Right ventricle myocardium superior (tissue), 1 donor: ENCODE measurements around the gene EXOC4. TPM values are rescaled to one million over a fixed set of nuclear protein-coding genes. Genes with fewer than 3 reads are reported as not detected.

ENCODE experiments used
- ATAC-seq: fragments of 200-7000 bp; cut with Tn5 transposase; one replicate; pipeline ENCODE4 v1.9.1; 2020; ENCODE audit warnings: mild to moderate bottlenecking; ENCODE audit not compliant: poor library complexity
- DNase-seq: peaks from one replicate; pipeline ENCODE4 v3.0.0-alpha.2; 2020
- intact Hi-C: fragments of 100-400 bp; cut with DNase I; formaldehyde crosslinking; loops from one replicate; pipeline ENCODE4 v1.11.2; 2022
- total RNA-seq: library from RNA; stranded (reverse); fragmentation: NEBNext Ultra II Directional; extraction: Animal tissue kit (Norgen Biotek cat#: 25700); gene quantifications from one replicate; pipeline ENCODE4 v1.2.1, GENCODE V29; 2021
- donor health status: DM: no; HTN: yes; CAD: no; lungs with severe emphysema.

Gene EXOC4
- total RNA-seq, 1 donor from 2014 or later, result 32.5 TPM

DNA sequence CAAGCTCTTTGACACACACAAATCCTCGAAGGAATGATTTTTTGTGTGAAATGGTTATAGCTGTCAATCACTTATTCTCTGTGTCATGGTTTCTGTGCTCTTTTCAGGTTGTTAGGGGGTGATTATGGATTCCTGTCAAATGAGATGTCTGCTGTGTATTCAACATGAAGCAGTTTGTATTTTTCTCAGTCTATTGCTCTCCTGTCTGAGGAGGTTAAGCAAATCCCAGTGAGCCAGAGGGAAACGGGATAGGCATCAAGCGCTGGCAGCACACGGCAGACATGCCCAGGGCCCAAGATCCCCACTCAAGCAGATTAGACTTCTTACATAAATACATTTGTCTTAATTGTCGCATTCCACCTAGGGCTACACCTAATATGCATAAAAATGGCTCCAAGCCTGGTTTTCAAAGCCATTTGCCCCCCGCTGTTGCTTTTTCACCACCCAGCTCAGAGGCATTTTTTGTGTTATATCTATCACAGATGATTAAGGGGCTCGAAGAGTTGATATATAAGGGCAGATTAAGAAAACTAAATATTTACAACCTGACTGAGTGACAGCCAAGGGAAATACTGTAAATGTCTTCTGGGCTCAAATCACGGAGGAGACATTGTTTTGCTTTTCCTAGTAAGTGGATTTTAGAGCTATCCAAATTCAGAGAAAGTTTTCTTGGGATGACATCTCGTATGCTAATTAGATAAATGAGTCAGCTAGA is 681.5 kb downstream of the EXOC4 start:
- no peak for DNase-seq
- ATAC-seq, result no peak
- intact Hi-C loops, result no loop called here

DNA sequence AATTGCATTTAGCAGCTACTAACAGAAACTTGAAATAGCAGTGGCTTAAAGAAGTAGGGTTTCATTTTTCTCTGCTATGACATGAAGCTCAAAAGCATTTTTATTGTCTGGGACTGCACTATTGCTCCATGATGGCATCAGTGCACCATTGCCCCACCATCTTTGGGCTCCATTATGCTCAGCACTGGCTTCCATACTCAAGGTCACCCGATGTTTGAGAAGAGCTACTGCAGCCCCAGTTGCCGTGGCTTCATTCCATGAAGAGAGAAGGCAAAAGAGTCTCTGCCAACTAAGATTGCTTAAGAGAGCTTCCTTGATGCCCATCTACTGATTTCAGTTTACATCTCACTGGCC is 682.1 kb downstream of the EXOC4 start:
- intact Hi-C loops, result no loop called here
- DNase-seq (no peak), ATAC-seq (no peak)

DNA sequence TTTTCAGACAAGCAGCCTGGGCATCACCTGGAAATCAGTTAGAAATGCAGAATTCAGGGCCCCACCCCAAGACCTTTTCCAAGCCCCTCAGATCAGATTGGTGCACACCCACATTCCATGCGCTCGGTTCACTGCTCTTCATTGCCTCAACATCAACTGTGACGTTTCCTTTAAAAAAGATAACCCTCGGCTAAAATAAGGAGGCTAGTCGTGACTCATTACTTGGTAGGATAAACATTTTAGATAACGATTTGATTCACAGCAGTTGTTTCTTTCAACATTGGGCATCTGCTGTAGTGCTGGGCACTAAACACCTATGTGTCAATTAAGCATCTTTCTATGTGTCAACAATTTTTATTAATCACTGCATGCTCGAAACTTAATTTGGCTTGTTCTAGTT is 683.2 kb downstream of the EXOC4 start:
- DNase-seq, result no peak
- intact Hi-C loops, result no loop called here

DNA sequence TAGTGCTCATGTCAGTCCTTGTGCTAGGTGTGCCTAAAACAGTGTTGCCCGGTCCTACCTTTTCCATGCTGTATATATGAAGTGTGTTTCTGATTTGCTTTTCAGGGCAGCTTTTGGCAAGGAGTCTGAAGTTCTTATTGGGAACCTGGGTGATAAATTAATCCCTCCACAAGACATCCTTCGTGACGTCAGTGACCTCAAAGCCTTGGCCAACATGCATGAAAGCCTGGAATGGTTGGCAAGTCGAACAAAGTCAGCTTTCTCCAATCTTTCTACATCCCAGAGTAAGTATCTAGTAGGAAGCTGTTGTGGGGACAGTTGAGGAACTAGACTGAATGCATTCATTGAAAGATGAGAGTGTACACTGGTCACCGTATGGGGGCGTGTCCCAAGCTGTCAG is 684.9 kb downstream of the EXOC4 start:
- ATAC-seq (no peak), DNase-seq (no peak)
- intact Hi-C loops, result no loop called here

More for the DNA sequence above, 683.2 kb downstream of the EXOC4 start:
- ATAC-seq, result no peak

DNA sequence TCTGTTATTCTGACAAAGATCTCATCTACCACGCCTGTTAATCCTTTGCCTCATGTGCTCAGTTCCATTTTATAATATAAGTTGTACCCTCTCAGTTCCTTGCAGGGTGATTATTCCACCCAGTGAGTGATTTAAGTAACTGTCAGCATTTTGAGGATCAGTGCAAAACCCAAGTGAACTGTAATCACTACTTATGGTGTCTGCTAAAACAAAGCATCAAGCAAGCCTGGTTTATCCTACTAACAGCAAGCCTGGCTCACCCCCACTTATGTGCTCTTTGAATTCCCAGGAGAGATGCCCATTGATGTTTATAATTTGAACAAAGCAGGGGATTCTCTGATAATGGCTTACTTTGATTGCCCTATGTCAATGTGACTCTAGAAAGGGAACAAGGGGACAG is 687.5 kb downstream of the EXOC4 start:
- intact Hi-C loops, result no loop called here
- DNase-seq (no peak), ATAC-seq (no peak)

DNA sequence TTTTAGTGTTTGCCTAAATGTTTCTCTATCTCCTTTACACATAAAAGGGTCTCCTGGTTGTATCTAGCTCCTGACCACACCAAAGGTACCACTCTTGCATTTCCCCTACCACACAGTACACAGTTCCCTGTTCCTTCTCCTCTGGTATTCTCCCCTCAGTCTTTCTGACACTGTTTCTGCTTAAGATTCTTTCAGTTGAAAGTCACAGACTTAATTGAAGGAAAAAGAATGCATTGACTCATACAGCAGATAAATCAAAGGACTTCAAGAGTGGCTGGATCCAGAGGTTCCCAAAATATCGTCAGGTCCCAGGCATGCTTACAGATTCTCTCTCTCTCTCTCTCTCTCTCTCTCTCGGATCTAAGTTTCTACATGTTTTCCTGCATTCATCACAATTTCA is 688.6 kb downstream of the EXOC4 start:
- intact Hi-C loops, result no loop called here
- no peak for ATAC-seq
- no peak for DNase-seq

DNA sequence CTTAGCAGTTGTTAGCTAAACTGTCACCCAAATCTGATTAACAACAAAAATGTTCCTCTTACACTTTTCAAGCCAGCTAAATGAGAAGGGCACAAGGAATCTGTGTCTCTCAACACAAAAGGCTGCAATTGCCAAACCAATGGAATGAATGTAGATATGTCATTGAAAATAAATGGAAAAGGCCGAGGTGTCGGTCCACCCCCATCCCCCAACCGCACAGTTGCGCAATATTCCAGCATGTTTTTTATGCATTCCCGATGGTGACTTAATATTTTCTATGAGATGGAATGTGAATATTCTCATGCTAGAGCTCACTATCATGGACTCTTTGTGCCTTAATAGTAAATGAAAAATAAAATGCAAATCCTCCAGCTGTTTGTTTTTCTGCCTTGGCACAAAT is 692.6 kb downstream of the EXOC4 start:
- ATAC-seq, result no peak
- intact Hi-C loops, result no loop called here
- no peak for DNase-seq

DNA sequence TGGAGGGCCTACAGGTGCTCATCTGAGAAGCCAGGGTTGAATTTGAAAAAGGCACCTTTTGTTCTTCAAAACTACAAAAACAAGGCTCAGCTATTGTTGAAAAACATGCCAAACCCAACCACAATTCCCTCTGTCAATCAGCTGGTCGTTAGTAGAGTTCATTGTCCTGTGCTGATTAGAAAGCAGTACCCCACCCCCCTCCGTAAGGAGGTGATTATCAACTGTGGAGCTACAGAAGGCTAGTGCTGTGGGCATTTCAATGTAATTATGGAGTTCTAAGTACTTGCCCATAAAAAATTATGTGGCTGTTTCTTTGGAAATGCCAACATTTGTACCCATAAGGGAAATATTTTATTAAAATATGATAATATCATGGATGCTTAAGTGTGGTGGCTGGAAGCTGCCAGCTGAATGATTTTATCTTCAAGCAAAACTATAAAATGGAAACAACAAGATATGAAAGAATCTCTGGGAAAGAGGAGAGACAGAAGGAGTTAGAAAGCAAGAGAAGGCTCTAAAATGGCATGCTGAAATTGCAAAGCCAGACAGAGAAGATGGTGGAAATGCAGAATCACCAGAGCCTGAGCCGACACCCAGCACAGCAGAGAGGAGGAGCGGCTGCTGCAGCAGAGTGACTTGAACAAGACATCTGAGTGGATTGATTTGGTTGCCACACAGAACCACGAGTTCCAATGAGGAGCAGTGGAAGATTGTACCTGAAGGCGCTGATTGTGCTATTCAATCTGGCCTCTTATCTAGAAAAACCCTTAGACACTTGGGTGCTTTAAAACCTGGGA is 694.8 kb downstream of the EXOC4 start:
- no peak for ATAC-seq
- intact Hi-C loops, result no loop called here
- DNase-seq, result no peak

DNA sequence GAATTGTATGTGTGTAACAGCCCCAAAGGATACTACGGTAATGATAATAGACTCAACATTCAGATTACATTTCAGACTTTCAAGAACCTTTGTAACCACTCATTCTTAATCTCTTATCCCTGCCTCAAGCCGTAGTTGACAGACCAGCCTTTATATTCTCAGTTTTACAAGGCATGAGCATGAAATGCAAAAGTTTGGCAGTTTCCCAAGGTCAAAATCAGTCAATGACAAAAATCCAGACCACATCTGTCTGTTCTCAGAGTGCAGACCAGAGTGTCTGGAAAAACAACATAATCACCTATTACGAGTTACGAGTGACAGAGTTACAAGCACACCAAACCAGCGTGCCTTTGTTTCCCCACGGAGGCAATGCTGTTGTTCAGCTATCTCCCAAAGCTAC is 695.7 kb downstream of the EXOC4 start:
- no peak for ATAC-seq
- intact Hi-C loops, result no loop called here

DNA sequence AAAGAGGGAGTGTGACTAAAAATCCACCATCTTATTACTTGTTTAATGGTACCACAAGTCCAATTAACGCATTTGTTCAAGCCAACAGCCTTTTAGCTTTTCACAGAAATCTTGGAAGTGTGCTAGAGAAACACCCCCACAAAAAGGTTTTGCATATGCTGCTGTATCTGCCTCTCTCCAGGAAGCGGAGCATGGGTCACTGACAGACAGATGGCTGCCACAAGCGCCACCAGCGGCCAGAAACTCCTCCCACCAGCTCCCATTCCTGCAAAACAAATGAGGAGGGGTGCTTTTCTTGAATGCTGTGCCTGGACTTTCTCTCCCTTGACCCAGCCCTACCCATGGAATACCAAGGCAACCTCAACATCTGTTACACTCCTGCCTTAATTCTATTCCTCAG is 698.0 kb downstream of the EXOC4 start:
- intact Hi-C loops, result no loop called here
- no peak for DNase-seq
- ATAC-seq, result no peak

More for the DNA sequence above, 695.7 kb downstream of the EXOC4 start:
- DNase-seq, result no peak

DNA sequence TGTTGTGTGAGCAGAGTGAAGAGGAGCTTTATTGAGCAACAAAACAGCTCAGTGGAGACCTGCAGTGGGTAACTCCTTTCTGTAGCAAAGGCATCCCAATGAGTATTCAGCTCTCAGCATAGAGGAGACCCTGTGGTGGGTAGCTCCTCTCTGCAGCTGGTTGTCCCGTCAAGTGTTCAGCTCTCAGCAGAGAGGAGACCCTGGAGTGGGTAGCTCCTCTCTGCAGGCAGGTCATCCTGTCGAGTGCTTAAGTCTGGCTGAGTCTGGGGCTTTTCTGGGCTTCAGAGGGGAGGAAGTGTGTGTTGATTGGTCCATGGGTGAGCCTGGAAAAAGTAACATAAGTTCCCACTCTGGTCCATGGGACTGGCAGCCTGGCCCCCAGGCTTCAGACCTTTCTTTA is 702.3 kb downstream of the EXOC4 start:
- ATAC-seq (no peak), DNase-seq (no peak)
- intact Hi-C loops, result no loop called here

DNA sequence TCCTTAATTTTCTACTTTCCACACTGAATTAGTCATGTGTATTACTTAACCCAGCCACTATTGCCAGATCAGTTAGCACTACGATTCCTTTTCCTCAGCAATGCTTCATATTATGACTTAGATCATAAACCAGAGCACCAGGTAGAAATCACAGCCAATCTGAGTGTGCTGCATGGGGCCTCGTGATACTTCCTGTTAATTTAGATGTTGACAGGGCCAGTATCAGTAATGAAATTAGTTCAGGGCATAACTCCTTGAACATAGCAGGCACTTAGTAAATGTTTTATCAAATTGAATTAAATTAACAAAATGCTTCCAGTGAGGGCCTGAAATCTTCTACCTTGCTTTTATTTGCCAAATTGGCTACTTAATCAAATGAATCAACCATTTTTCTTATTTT is 705.0 kb downstream of the EXOC4 start:
- intact Hi-C loops, result no loop called here
- DNase-seq (no peak), ATAC-seq (no peak)

DNA sequence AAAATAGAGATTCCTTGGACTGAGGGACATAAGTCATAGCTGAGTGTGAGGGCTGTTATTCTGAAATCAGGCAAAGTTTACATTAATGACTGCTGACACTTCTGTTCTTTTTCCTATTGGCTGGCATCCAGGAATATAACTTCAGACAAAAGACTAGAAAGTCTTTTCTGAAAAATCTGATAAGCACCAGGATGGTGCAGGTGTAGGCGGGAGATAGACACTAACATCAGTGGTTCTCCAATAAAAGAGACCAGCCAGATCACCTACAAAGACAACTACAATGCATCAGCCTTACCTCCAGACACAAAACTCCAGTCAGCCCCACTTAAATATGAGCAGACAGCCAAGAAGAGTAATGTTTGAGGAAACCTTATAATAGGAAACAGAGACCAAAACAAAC is 705.9 kb downstream of the EXOC4 start:
- DNase-seq (no peak), ATAC-seq (no peak)
- intact Hi-C loops, result no loop called here

DNA sequence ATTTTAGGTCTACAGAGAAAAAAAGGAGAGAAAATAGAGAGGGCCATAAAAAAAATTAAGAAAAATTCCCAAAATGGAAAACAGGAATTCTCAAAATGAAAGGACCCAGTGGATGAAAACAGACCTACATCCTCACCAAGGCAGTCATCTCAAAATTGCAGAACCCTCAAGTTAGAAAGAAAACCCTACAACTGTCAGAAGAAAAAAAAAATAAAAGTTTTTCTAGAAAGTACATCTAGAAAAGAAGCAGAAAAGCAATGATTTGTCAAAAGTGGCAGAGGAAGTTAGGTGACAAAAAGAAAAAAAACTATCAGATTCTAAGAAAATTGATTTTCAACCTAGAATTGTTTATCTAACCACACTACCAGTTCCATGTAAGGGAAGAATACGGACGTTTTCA is 706.6 kb downstream of the EXOC4 start:
- ATAC-seq (no peak), DNase-seq (no peak)
- intact Hi-C loops, result no loop called here

DNA sequence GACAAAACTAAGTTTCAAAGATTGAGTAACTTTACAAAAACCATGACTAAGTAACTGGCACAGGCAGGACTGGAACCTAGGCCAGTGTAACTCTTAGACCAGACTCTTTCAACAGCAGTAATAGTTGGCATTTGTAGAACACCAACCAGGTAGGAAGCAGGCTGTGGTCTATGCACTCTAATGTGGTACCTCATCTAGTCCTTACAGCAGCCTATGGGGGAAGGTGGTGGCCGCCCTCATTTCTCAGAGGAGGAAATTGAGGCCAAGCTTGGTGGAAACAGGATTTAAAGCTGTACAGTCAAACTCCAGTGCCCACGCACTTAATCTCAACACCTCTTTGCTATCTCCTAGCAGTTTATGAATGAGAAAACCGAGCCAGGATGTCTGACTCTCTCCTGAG is 708.8 kb downstream of the EXOC4 start:
- intact Hi-C loops, result no loop called here
- ATAC-seq (no peak), DNase-seq (no peak)

DNA sequence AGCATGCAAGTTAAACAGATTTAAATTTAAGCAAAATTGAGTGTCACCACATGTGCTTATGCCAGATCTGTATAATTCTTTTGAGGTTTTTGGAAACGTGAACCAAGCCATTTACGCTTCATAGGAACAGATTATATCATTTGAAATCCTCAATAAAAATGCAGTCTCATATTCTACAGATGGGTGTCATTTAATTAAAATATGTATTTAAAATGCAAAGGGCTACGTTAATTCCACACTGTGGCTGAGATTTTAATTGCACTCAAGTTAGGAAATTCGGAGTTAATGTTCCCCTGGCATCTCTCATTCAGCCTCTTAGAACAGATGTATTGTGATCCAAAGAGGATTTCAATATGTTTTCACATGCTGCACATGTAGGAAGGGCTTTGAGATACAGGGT is 709.8 kb downstream of the EXOC4 start:
- intact Hi-C loops, result no loop called here
- DNase-seq (no peak), ATAC-seq (no peak)

DNA sequence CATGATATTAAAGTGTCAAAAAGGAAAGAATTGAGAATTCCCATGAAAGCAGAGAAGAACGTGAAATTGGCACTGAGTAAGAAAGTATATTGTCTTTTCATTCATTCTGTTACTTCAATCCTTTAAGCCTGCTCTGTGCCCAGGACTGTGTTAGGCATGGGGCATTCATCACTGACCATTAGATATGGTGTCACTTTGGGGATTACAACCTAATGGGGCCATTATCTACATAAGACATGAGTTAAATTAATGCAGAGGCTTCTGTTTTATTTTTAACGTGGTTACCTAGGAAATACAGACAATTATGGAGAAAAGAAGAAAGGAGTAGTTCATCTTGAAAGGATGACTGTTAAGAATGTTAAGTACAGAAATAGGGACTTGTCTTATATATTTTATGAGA is 710.8 kb downstream of the EXOC4 start:
- ATAC-seq (no peak), DNase-seq (no peak)
- intact Hi-C loops, result no loop called here

DNA sequence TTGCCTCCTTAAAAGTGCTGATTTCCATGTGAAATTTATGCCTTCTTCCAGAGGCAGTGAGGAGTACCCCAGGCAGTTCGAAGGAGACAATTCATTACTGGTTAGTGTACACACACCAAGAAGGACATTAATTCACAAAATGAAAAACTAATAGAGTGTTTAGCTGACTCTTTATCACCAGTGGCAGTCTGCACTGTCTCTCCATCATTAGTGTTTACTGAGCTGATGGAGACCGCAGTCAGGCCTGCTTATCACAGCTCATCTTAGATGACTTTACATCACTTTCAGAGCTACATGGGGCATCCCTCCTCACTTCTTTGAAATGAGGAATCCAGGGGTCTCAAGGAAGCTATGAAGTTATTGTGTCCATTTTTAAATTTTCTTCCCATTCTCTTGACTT is 718.7 kb downstream of the EXOC4 start:
- ATAC-seq (no peak), DNase-seq (no peak)
- intact Hi-C loops, result no loop called here

DNA sequence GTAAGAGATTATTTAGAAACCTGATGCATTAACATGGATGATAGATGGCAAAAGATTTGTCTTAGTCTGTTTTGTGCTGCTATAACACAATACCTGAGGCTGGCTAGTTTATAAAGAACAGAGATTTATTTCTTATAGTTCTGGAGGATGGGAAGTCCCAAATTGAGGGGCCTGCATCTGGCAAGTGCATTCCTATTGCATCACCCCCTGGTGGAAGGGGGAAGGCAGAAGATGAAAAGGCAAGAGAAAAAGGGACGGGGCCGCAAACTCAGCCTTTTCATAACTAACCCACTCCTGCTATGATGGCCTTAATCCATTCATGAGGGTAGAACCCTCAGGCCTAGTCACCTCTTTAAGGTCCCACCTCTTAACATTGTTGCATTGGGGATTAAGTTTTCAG is 720.8 kb downstream of the EXOC4 start:
- intact Hi-C loops, result no loop called here
- ATAC-seq (no peak), DNase-seq (no peak)

DNA sequence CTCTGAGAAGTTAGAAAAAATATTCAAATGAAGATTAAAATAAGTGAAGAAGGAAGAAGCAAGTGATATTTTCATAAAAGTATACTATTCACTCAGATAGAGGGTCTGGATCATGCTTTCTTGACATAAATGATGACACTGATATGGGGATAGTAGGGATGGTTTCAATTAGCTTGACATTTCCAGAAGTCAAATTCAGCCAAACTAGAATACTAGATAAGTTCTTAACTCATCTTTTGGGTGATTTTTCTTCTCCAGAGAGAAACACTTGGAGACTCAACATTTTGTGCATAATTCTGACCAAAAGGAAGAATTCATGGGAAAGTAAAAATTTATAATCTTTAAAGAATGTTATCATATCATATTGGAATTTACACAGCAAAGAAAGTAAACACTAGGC is 722.3 kb downstream of the EXOC4 start:
- ATAC-seq, result no peak
- no peak for DNase-seq
- intact Hi-C loops, result no loop called here

DNA sequence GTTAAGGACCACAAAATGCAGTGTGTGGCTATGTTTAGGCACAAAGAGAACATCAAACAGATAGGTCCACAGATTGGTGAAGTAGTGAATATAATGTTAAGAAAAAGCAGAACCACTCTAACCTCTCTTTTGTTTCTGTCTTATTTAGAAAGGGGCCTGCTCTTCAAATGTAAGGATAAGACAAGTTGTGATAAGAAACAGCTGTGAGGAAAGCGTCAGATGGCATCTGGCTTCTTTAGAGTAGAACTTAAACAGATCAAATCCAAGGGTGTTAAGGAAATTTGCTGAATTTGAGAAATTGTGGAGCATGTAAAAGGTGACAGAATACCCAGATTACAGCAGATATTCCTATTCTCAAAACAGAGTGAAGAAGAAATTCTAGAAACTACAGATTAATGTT is 723.3 kb downstream of the EXOC4 start:
- ATAC-seq (no peak), DNase-seq (no peak)
- intact Hi-C loops, result no loop called here
